Activated T-cell treated with anti-CD3 and anti-CD28 coated beads for 4 hours (primary cell): ENCODE results near the gene MEX3A.

Experiments used
- DNase-seq: peaks from one replicate; pipeline ENCODE4 v3.0.0-alpha.2; 2020

The MEX3A gene

GRCh38 chr1:156101880-156102279 is 19.6 kb upstream of the MEX3A start:
- DNase-seq: no peak

- no peak for DNase-seq
Observed at GRCh38 chr1:156100205-156100995, 18.1 kb upstream of the MEX3A start.

GRCh38 chr1:156099282-156099681 is 17.0 kb upstream of the MEX3A start:
- DNase-seq: no peak

GRCh38 chr1:156098784-156099183 is 16.5 kb upstream of the MEX3A start:
- no peak for DNase-seq

GRCh38 chr1:156097499-156098178 is 15.4 kb upstream of the MEX3A start:
- no peak for DNase-seq

- peak; percentile 79 for DNase-seq
Observed at GRCh38 chr1:156096640-156097391, 14.6 kb upstream of the MEX3A start.

GRCh38 chr1:156095906-156096508 is 13.7 kb upstream of the MEX3A start:
- no peak for DNase-seq

GRCh38 chr1:156091610-156092009 is 9.3 kb upstream of the MEX3A start:
- no peak for DNase-seq

GRCh38 chr1:156090840-156091188 is 8.5 kb upstream of the MEX3A start:
- DNase-seq: peak; percentile 85

- DNase-seq: no peak
Observed at GRCh38 chr1:156090138-156090839, 8.0 kb upstream of the MEX3A start.

- no peak for DNase-seq
Observed at GRCh38 chr1:156089704-156090103, 7.4 kb upstream of the MEX3A start.

GRCh38 chr1:156086256-156086662 is 4.0 kb upstream of the MEX3A start:
- DNase-seq: no peak

- DNase-seq: no peak
Observed at GRCh38 chr1:156083800-156084790, 1.8 kb upstream of the MEX3A start.

GRCh38 chr1:156081917-156082308 is 352 bp downstream of the MEX3A start:
- DNase-seq: no peak

- no peak for DNase-seq
Observed at GRCh38 chr1:156081180-156081916, 917 bp downstream of the MEX3A start.

GRCh38 chr1:156080863-156081179 is 1.4 kb downstream of the MEX3A start:
- no peak for DNase-seq

- DNase-seq: no peak
Observed at GRCh38 chr1:156080241-156080862, 1.9 kb downstream of the MEX3A start.

GRCh38 chr1:156079762-156080161 is 2.5 kb downstream of the MEX3A start:
- no peak for DNase-seq

GRCh38 chr1:156078728-156079127 is 3.5 kb downstream of the MEX3A start:
- no peak for DNase-seq

GRCh38 chr1:156077430-156077760 is 4.9 kb downstream of the MEX3A start:
- no peak for DNase-seq
